K562 (cell line): ENCODE measurements around the gene PBXIP1. TPM values are rescaled to one million over a fixed set of nuclear protein-coding genes. Genes with fewer than 3 reads are reported as not detected.

Experiments used
- ATF2 ChIP-seq: sonication (generic); formaldehyde crosslinking; IDR thresholded peaks from 2 replicates; pipeline ENCODE4 v1.8.1; 2022; ENCODE audit warnings: missing genetic modification reagents
- C11orf30 ChIP-seq: fragments of 450-650 bp; IDR thresholded peaks from 2 replicates; pipeline ENCODE4 v1.6.1; 2016; ENCODE audit warnings: low read depth, mild to moderate bottlenecking
- CHCHD3 ChIP-seq: fragments of 250-450 bp; sonication (Bioruptor Pico); IDR thresholded peaks from 2 replicates; pipeline ENCODE4 v2.1.2; 2022; ENCODE audit warnings: mild to moderate bottlenecking
- CTCFL ChIP-seq: IDR thresholded peaks from 2 replicates; pipeline ENCODE4 v1.6.1; 2011; ENCODE audit warnings: borderline replicate concordance, low read depth, mild to moderate bottlenecking, moderate library complexity, low read length; ENCODE audit not compliant: insufficient read depth, poor library complexity, severe bottlenecking
- ELK1 ChIP-seq: sonication (generic); formaldehyde crosslinking; IDR thresholded peaks from 2 replicates; pipeline ENCODE4 v1.8.1; 2022; ENCODE audit warnings: missing genetic modification reagents
- ETV6 ChIP-seq, 3 experiments: fragments of 150-350 bp in 1 of 3; sonication (generic) in 1 of 3; formaldehyde crosslinking in 1 of 3; IDR thresholded peaks; 2 replicates each; pipeline versions ENCODE4 v1.6.1 to v1.8.0; 2014 to 2022; ENCODE audit warnings: borderline replicate concordance in 2 of 3, low read depth in 2 of 3, antibody characterized with exemption in 1 of 3, low read length in 1 of 3, mild to moderate bottlenecking in 1 of 3, missing genetic modification reagents in 1 of 3
- GTF2E2 ChIP-seq: fragments of 200-800 bp; sonication (Bioruptor generic); IDR thresholded peaks from 2 replicates; pipeline ENCODE4 v1.6.1; 2016; ENCODE audit warnings: missing genetic modification characterization, missing compliant biosample characterization
- KLF6 ChIP-seq: fragments of 250-450 bp; sonication (Bioruptor Pico); IDR thresholded peaks from 2 replicates; pipeline ENCODE4 v1.4.0; 2020; ENCODE audit warnings: mild to moderate bottlenecking, moderate library complexity, borderline replicate concordance
- NR1H2 ChIP-seq: sonication (generic); formaldehyde crosslinking; IDR thresholded peaks from 2 replicates; pipeline ENCODE4 v1.4.0; 2020; ENCODE audit warnings: mild to moderate bottlenecking, missing genetic modification reagents
- PHF21A ChIP-seq: fragments of 450-650 bp; IDR thresholded peaks from 2 replicates; pipeline ENCODE4 v1.6.1; 2017; ENCODE audit warnings: low read depth, borderline replicate concordance
- RBM25 ChIP-seq: fragments of 200-400 bp; formaldehyde crosslinking; IDR thresholded peaks from 2 replicates; pipeline ENCODE4 v1.6.1; 2018; ENCODE audit warnings: low read length, low read depth, moderate library complexity; ENCODE audit not compliant: severe bottlenecking
- SMAD4 ChIP-seq: fragments of 250-450 bp; sonication (Bioruptor Pico); conservative IDR thresholded peaks from 2 replicates; pipeline ENCODE4 v1.8.0; 2021; ENCODE audit warnings: inconsistent platforms, mild to moderate bottlenecking, moderate library complexity
- SMC3 ChIP-seq: conservative IDR thresholded peaks from 2 replicates; pipeline ENCODE4 v1.6.1; 2011; ENCODE audit warnings: low read depth, low read length, improper control_type of control experiment; ENCODE audit not compliant: insufficient read depth
- TEAD2 ChIP-seq: fragments of 450-650 bp; IDR thresholded peaks from 2 replicates; pipeline ENCODE4 v1.6.1; 2016; ENCODE audit warnings: missing genetic modification characterization, control low read depth, missing compliant biosample characterization
- WHSC1 ChIP-seq: IDR thresholded peaks from one replicate; pipeline ENCODE4 v1.6.1; 2012; ENCODE audit warnings: low read length, control low read depth, inconsistent platforms
- ZNF121 ChIP-seq: sonication (generic); formaldehyde crosslinking; conservative IDR thresholded peaks from 2 replicates; pipeline ENCODE4 v1.8.0; 2022; ENCODE audit warnings: missing genetic modification reagents
- ZNF224 ChIP-seq: sonication (generic); formaldehyde crosslinking; IDR thresholded peaks from 2 replicates; pipeline ENCODE4 v1.8.0; 2022; ENCODE audit warnings: mild to moderate bottlenecking, missing genetic modification reagents
- ZNF232 ChIP-seq: sonication (generic); formaldehyde crosslinking; IDR thresholded peaks from 2 replicates; pipeline ENCODE4 v1.8.0; 2022; ENCODE audit warnings: mild to moderate bottlenecking, missing genetic modification reagents
- ZNF395 ChIP-seq: fragments of 200-800 bp; sonication (Bioruptor generic); IDR thresholded peaks from 2 replicates; pipeline ENCODE4 v1.6.1; 2017; ENCODE audit warnings: missing genetic modification characterization, missing compliant biosample characterization
- ZNF57 ChIP-seq: fragments of 450-650 bp; formaldehyde crosslinking; IDR thresholded peaks from 2 replicates; pipeline ENCODE4 v1.4.0; 2020; ENCODE audit warnings: mild to moderate bottlenecking, moderate library complexity
- ZNF644 ChIP-seq: fragments of 200-800 bp; sonication (Bioruptor generic); IDR thresholded peaks from 2 replicates; pipeline ENCODE4 v1.6.1; 2016; ENCODE audit warnings: low read depth, missing genetic modification characterization, missing compliant biosample characterization
- ZNF76 ChIP-seq: fragments of 250-450 bp; sonication (Bioruptor Pico); IDR thresholded peaks from 2 replicates; pipeline ENCODE4 v1.4.0; 2020; ENCODE audit warnings: mild to moderate bottlenecking, moderate library complexity, borderline replicate concordance
- polyA plus RNA-seq, 8 experiments: library from polyadenylated mRNA; depleted of rRNA in 4 of 8; stranded (reverse) in 5 of 8; unstranded in 3 of 8; fragments of >200 nt; fragmentation: Nextera tagmentation in 2 of 8; fragmentation: Illumina TruSeq in 1 of 8; extraction: Ambion mirVana in 2 of 8; extraction: Trizol in 1 of 8; gene quantifications; 2 replicates each; pipeline versions ENCODE4 v1.2.1 to v1.2.3, GENCODE V29; 2011 to 2014; ENCODE audit warnings: inconsistent platforms in 1 of 8, missing spikeins in 1 of 8
- total RNA-seq, 7 experiments: library from RNA; depleted of rRNA in 6 of 7; stranded (reverse); fragments of >200 nt in 6 of 7; fragmentation: Illumina TruSeq in 2 of 7; extraction: Trizol in 2 of 7; gene quantifications; 2 replicates each; pipeline versions ENCODE4 v1.2.1 to v1.2.3, GENCODE V29; 2011 to 2021; ENCODE audit warnings: low replicate concordance in 1 of 7

The PBXIP1 gene
- total and polyA plus RNA-seq, 9 of the 15 experiments (the other 6 are each of a cell fraction or from before 2014, with no cell fraction given) = 0.13 to 8.3 (median 5.8) TPM

- TF ChIP-seq SMC3 = no peak
- no peak for TF ChIP-seq ATF2
- no peak for TF ChIP-seq CTCFL
- no peak for TF ChIP-seq CHCHD3 (CRISPR knock-in tag)
- TF ChIP-seq ZNF121 (CRISPR knock-in tag) = peak; percentile 70
- TF ChIP-seq GTF2E2 (tag) = no peak
- no peak for TF ChIP-seq KLF6 (CRISPR knock-in tag)
- TF ChIP-seq WHSC1 = no peak
- no peak for TF ChIP-seq ELK1
- TF ChIP-seq ZNF232 (CRISPR knock-in tag) = no peak
- TF ChIP-seq TEAD2 (tag) = peak; percentile 62; the same call in 1 of the 2 replicates
- 0 out of 2 replicates have a peak, but pooled peaks have one; percentile 14 for TF ChIP-seq ZNF76 (CRISPR knock-in tag)
- TF ChIP-seq C11orf30 = no peak
- no peak for TF ChIP-seq NR1H2 (CRISPR knock-in tag)
- no peak for TF ChIP-seq ZNF57 (CRISPR knock-in tag)
- no peak for TF ChIP-seq ETV6 (IDR thresholded peaks at IDR 0.05; ENCODE audit: borderline replicate concordance in 1 of 2, low read depth in 2 of 2, low read length in 1 of 2)
- TF ChIP-seq ETV6 (CRISPR knock-in tag; IDR thresholded peaks at IDR 0.05; ENCODE audit: borderline replicate concordance) = no peak
- peak; percentile 64 for TF ChIP-seq SMAD4 (CRISPR knock-in tag)
- peak; percentile 18 for TF ChIP-seq RBM25
- TF ChIP-seq ZNF395 = 0 out of 2 replicates have a peak, but pooled peaks have one; percentile 76
- no peak for TF ChIP-seq PHF21A
- no peak for TF ChIP-seq ZNF644 (tag)
- TF ChIP-seq ZNF224 = no peak
Observed at GRCh38 chr1:154935749-154936554, 19.9 kb downstream of the PBXIP1 start (continued).
